ENCODE data around the gene DAB2.

The DAB2 gene

DNA sequence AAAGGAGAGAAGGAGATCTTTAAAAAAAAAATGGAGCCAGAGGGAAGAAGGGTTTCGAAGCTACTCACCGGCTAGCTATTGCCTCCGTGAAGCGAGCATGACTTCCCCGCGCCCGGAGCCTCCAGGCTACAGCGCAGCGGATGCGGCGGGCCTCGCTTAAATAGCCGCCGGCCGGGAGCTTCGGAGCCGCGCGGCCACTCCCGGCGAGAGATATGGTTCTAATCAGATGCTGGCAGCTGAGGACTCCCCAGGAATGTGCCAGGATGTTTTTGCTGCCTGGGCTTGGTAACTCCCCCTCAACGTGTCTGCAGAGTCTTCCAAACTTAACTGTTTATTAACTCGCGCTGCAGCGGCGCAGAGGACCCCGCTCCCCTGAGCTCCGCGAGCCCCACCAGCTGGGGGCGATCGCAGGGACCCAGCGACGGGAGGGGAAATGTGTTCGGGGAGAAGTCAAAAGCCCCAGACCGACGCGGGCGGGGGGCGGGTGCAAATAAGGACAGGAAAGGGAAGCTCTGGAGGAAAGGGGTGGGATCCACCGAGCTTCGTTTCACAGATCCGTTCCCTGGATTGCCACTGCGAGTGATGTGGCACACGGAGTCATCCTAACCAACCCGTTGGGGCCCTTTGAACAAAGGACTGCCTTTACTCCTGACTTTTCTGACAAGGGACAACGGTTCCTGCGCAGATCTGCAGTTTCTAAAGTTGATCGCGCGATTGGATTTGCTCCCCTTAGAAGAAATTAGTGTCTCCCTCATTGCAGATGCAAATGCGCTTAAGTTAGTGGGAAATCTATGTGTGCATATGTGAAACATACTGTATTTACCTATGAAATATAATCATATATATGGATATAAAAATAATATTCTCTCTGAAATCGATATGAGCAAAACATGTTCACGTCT lies at the start of gene DAB2:
Gene DAB2 (minus strand): TSS at position 245 of the 902 bp plus-strand sequence. CDS start 30,660 bp downstream, outside the sequence.
- peak; percentile 90 to 93 for DNase-seq

DNA sequence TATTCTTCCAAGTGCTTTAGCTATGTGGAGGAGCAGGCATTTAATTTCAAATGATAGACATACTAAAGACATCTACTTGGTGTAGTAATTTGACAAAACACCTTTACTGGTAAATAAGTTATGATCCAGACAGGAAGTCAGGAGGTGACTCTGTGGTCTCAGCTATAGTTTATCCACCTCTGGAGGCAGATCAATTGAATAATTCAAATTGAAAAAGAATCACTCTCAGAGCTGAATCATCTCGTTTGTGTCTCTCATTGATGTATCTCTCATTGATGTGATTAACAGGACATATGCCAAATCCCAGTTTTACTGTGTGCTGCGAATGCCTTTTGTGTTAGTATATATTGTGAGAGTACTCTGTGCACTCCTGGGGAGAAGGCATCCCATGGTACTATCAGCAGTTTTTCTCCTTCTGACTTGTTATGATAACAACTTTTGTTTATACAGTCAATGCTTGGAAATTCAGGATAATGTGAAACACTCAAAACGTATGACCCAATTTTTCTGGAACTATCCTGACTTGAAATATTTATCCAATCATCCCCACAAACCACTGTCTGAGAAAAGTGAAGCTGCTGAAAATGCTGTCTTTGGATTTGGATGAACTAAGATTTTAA lies 48.5 kb upstream of the DAB2 start:
- no peak for DNase-seq

DNA sequence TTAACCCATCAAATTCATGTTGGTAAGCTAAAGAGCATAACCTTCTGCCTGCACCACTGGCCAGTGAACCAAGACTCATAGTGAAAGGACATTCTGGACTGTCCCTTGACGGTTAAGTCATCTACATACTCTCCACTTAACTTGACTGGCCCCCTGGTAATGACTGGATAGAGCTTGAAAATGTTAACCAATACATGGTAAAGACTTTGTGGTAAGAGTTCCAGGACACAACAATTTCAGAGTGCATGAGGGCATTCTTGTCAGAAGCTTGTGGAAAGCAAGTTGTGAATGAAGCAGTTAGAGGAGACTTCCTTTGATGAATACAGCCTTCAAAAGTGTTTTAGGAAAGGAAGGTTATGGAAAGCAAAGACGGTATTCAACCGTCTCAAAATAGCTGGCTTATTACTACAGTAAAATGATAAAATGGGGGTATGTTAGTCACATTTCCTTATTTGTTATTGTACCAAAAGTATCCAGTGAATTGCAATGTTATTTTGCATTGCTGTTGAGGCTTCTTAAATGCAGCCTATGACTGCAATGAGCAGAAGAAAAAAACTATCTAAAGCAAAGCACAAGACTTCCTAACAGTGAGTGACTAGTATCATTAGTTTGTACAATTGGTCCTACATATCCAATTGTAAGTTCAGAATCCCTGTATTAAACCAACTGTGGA lies 47.2 kb upstream of the DAB2 start:
- DNase-seq: no peak

DNA sequence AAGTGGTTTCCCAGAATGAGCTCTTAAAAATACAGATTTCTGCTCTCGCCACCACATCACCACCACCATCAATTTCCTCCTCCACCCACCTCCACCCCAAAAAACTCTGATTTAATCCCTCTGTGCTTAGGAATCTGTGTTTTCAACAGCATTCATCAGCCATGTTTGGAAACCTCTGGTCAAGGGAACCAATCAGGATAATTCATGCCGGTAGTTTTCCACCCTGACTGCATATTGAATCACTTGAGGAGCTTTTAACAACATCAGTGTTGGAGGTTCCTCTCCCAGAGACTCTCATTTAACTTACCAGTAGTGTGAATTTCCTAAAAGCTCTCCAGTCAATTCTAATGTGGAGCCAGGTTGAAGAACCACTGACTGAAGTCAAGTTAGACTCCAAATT lies 46.0 kb upstream of the DAB2 start:
- peak in 1 of 2 donors; percentile 67 for DNase-seq

DNA sequence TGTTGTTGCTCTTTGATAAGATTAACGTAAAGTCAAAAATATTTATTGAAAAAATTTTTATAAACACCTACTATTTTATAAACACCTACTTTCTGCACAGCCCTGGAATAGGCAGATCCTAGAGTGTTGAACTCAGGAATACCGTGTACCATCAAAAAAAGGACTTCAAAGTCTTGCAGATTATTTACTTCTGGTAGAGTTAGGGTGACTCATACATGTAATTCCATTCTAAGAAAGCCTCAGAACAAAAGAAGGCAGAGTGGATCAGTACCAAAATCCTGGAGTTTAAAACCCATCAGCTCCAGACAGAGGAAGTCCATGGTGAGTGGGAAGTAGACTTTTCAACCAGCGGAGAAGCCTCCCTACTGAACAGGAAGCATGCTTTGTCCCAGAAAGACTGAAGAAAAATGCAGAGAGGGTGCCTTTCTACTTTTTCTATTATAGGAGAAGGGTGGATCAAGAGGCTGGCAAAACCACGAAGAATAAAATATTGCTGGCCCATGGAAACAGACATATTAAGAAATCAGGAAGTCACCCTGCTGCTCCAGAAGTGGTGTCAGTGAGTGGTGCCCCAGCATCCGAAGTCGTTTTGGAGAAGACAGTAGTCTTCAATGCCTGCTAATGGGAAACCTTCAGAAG lies 45.1 kb upstream of the DAB2 start:
- DNase-seq: peak; percentile 41 to 51

DNA sequence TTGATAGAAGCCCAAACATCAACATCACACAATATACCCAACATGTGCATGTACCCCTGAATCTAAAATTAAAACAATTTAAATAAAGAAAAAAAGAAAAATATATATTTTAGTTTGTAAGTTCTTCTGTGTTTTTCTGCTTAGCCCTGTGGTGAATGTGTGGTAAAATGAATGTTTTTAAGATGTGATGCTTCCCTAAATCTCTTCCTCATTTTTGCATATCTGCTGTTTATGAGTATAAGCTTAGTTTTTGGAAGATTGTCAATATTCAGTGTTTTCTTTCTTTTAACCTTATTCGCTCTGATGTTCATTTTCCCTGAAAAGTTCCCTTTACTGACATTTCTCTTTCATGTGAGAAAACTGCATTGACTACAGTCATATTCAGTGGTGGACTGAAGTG lies 44.4 kb upstream of the DAB2 start:
- peak; percentile 37 to 43 for DNase-seq

DNA sequence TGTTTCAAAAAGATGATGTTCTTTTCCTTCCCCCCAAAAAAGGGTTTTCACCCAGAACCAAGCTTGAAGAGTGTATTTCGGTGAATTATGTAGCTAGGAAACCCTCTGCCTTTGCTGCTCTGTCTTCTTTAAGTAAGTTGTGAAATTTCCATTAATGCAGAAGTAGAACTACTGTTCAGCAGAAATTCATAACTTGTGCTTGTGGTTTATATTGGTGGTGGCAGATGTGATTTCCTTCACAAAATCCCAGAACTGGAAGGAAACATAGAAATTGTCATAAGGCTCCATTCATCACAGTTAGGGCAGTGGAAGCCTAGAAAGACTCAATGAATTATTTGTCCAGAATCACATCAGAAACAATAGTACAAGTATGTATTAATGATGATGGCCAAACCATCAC lies 42.1 kb upstream of the DAB2 start:
- DNase-seq: peak; percentile 72 to 78

DNA sequence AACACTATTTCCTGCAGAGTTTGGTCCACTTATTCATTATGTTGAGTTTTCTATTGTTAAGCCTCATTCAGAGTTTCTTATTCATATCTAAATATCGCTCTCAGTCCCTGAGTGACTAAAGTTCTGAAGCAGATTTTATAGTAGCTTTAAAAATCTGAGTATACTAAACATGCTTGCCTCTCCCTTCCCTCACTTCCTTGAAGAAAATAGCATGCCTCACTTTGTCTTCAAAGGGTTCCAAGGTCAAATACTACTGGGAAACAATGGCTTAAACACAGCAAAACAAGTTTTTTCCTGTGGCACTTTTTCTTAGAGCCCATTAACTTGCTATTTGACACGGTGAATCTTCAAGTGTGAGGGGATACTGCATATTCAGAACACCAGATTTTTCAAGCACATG lies 41.1 kb upstream of the DAB2 start:
- DNase-seq: no peak

DNA sequence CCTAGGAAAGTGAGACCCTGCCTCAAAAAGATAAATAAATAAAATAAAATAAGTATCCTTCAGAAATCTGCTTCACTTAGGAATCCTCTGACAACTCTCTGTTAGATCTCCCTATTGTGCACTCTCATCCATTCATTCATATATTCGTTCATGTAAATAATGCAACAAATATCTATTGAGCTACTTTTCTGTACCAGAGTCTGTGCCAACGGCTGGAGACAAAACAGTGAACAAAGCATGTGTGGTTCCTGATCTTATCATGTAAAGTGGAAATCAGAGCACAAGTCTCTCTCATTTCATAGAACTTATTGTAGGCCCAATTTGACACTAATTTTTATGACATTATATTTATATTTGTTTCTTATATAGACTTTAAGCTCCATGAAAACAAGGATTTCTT lies 40.3 kb upstream of the DAB2 start:
- no peak for DNase-seq

DNA sequence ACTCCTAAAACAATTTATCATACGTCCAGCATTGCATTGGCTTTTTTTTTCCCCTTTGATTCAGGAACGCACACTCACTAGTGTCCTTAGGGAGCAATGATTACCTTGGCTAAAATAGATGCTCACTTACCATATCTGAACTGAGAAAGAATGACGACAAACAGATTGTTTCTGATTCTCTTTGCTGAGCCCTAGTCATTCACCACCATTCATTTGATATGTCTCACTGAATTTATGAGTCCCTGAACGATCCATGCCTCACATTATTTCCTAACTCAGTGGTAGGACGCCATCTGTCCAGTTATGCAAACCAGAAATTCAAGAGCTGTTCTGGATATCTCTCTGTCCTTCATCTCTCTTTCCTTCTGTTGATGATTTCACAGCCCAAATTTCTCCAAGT lies 39.3 kb upstream of the DAB2 start:
- no peak for DNase-seq

DNA sequence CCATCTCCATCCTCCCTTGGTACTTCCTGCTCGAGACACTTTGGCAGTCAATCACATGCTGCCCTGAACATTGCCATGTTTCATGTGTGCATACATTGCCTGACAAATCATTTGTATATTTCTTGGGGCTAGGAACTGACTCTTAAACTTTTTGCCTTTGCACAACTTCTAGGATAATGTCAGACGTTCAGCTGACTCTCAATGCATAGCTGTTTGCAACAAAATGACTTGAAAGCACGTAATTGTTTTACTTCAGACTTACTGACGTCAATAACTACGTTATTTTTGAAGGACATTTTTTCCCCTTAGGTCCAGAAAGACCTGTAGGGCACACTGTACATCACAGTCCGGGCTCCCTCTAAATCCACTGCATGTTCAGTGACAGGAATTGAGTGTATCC lies 37.4 kb upstream of the DAB2 start:
- DNase-seq: no peak

DNA sequence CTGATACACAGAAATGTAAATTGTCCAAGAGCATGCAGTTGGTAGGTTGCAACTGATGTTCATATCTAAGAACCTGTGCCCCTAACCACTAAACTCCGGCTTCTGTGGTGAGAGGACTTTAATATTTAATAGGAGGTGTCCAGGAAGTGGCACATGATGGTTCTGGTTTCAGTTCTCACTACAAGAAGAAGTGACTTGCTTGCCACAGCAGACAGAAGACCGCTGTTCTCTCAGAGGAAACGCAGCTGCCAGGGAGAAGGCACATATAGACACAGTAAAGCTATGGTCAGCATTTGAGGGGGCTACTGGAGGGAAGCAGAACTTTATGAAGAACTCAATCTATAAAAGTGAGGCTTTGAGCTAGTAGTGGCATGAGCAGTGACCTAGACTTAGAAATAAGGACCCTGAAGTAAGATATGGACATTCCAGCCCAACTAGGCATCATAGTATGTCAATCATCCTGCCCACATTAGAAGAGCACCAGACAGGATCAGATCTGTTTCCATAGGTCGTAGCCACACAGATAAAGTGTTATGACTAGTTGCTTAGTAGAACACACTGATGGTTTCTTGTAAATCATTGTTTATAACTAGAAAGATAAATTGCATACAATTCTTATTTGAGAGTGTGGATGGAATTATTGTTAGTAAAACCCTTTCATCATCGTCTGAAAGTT lies 36.4 kb upstream of the DAB2 start:
- peak; percentile 57 to 59 for DNase-seq

DNA sequence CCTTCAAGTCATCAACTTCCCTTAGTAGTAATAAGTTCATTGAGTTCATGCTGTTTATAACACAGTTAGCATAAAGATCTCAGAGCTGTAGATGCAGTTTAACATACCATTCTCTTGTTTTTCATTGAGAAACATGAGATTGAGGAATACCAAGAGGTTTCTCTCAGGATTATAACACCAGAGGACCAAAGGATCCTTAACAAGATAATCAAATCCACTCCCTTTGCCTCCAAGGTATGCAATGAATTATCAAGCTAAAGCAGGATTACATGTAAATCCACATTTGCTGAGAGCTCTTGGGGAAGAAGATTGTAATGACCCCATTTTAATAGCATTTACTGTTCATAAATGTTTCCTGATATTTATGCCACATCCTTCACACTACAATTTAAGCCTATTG lies 35.1 kb upstream of the DAB2 start:
- no peak for DNase-seq

DNA sequence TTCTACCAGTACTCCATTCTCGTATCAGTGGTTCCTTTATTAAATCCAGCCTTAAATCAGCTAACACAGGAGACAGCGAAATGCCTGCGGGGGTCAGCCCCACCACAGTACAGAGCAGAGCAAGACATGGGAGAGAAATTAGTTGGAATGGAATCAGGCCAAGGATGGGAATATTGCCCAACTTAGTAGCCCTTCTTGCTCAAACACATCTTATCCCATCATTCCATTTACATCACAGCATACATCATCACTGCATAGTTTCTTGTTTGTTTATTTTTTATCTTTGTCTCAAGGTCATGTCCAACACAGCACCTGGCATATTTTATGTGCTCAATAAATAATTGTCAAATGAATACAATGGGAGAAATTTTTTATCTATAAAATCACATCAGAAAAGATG lies 34.3 kb upstream of the DAB2 start:
- no peak for DNase-seq

DNA sequence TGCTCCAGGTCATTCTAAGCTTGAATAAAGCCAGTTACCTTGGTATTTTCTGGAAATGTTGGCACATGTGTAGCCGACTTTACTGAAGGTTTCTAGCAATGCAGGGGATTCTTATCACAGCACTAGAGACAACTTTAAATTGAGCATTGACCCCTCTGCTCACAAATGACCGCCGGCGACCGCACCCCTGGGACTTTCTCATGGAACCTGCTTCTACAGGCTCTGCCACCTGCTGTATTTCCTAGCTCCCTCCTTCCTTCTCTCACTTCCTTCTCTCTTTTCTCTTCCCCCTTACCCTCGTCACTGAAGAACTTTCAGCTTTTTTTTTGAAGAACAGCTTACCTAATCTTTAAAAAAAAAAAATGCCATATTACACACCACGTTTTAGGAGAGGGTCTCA lies 30.9 kb upstream of the DAB2 start:
- no peak for DNase-seq

DNA sequence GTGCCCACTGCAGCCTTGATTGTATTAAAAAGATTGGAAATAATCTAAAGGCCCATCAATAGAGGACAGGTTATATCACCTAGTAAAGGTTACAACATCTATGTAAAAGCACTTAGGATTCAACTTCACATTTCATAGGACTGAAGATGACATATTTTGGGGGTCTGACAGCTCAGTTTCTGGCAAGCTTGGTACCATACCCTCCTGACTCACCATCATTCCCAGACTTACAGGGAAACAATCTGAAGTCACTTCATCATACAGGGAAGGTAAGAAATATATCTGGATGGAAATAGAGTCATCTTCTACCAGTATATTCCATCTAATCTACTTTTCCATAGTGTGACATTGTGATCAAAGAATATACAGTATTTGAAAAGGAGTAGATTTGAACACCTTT lies 28.8 kb upstream of the DAB2 start:
- no peak for DNase-seq

DNA sequence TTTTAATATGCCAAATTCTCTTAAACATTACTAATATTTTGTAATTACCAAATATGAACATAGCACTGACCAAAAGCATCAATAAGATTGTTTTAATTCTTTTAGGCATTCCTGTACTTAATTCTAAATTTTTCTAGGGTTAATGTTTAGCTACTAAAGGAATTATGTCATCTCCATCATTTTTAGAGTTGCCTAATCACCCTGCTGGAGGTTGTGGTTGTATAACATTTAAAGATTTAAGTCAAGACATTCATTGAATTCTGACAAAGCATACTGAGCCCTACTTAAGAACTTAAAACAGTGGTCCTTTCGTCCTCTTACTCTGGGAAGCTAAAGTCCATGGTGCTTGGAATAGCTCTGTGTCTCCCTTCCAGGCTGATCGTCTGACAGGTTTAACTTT lies 28.1 kb upstream of the DAB2 start:
- no peak for DNase-seq

DNA sequence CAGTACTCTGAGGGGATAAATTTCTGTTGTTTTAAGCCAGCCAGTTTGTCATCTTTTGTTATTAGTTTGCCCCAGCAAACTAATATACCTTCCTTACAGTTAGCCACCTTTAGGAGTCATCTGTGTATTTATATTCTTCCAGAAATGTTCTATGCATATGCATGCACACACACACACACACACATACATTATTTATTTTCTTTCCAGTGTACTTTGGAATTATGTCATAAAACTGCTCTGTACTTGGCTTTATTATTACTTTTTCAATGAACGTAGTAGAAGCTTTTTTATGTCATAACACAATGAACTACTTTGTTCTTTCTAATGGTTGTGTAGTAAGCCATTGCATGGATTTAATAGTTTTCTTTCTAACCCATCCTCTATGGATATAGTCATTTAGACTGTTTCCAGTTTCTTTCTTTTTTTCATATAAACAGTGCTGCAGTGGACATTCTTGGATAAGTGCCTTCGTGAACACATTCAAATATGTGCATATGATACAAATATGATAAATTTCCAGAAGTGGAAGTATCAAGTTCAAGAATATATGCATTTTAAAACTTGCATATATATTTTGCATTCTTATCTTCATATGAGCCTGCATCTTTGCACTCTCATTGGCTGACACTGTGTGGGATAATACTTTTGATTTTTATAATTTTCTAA lies 26.6 kb upstream of the DAB2 start:
- no peak for DNase-seq

DNA sequence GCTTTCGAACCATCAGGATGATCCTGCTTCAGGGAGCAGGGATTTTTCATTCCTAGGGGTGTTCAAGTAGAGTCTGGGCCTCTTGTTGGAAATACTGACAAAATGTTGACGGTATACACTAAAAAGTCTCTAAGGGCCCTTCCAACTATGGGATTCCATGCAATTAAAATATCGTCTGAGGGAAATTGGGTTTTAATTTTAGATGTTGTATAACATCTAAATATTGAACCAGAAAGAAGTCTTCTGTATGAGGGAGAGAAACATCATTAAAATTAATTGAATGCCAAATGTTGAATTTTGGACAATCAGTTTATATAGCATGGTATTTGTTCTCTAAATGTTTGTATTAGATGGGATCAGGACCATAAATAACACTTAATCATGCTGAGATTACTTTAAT lies 25.7 kb upstream of the DAB2 start:
- no peak for DNase-seq

DNA sequence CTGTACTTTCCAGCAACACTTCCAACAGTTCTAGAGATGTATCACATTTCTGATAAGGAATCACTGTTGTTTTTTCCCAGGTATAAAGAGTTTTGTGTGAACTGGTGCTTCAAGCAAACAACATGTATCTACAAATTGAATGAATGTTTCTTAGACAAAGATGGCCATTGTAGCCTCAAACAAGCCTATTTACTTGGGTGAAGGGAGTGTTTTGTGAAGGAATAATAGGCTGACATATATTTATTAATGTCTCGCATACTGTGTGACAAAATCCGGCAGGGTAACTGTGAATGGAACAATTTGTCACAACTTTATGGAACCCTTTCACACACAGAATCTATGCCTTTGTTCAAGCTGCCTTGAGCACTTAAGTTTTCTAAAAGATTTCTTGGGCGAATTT lies 24.8 kb upstream of the DAB2 start:
- no peak for DNase-seq

DNA sequence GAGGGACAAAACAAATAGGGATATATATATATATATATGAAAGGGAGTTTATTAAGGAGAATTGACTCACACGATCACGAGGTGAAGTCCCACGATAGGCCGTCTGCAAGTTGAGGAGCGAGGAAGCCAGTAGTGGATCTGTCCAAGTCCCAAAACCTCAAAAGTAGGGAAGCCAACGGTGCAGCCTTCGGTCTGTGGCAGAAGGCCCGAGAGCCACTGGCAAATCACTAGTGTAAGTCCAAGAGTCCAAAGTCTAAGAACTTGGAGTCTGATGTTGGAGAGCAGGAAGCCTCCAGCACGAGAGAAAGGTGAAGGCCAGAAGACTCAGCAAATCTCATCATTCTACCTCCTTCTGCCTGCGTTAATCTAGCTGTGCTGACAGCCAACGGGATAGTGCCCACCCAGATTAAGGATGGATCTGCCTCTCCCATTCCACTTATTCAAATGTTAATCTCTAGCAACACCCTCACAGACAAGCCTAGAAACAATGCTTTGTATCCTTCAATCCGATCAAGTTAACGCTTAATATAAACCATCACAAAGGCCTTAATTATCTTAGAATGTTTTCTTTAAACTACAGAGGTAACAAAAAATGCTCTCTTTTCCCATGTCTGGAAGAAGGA lies 23.8 kb upstream of the DAB2 start:
- DNase-seq: no peak

DNA sequence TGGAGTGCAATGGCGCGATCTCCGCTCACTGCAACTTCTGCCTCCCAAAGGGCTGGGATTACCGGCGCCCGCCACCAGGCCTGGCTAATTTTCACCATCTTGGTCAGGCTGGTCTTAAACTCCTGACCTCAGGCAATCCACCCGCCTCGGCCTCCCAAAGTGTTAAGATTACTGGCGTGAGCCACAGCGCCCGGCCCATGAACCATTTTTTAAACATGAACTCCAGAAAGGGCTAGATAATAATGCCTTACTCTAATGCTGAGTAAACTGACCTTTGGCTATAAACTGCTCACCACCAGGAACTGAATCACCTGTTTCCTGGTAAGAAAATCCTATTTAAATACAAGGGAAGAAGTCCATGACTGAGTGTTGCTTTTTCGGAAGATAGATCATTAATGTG lies 23.2 kb upstream of the DAB2 start:
- DNase-seq: no peak
